ENCODE measurements around the gene EXOSC6.
"Not testable (repeated sequence)": the region's sequence is repeated elsewhere in the genome, so short reads cannot be mapped to it uniquely, and the experiment has no call there.

EXOSC6 gene

GRCh38 chr16:70198230-70198629, 53.5 kb downstream of the EXOSC6 start:
- not testable (repeated sequence) for DNase-seq

- DNase-seq = not testable (repeated sequence)
These were observed 54.1 kb downstream of the EXOSC6 start for GRCh38 chr16:70197611-70198010.
